HTR-8/SVneo (cell line): ENCODE results near the gene TENT4A.
"Not testable (repeated sequence)": the region's sequence is repeated elsewhere in the genome, so short reads cannot be mapped to it uniquely, and the experiment has no call there.

ENCODE experiments used
- DNase-seq: peaks from one replicate; pipeline ENCODE4 v3.0.0; 2011; ENCODE audit warnings: low spot score, mixed read lengths; ENCODE audit not compliant: insufficient read length
- FAIRE-seq: peaks from 2 replicates; lab custom pipeline; 2011; peaks lifted over from hg19 to GRCh38; lab: Jason Lieb, UNC

Gene TENT4A

GRCh38 chr5:6713274-6714225 lies at the start of gene TENT4A:
Gene TENT4A (plus strand): TSS chr5:6713432. CDS start chr5:6713984, 552 bp downstream.
- FAIRE-seq = no peak
- DNase-seq = no peak

- FAIRE-seq = peak; percentile 77
- DNase-seq = no peak
Observed at GRCh38 chr5:6666762-6667161, 46.5 kb upstream of the TENT4A start.

GRCh38 chr5:6667648-6668047 lies 45.6 kb upstream of the TENT4A start:
- DNase-seq (no peak), FAIRE-seq (no peak)

GRCh38 chr5:6668717-6669116 lies 44.5 kb upstream of the TENT4A start:
- not testable (repeated sequence) for FAIRE-seq, DNase-seq

GRCh38 chr5:6673031-6673430 lies 40.2 kb upstream of the TENT4A start:
- FAIRE-seq = no peak
- no peak for DNase-seq

GRCh38 chr5:6673963-6674362 lies 39.3 kb upstream of the TENT4A start:
- no peak for FAIRE-seq
- DNase-seq = no peak

GRCh38 chr5:6674421-6674820 lies 38.8 kb upstream of the TENT4A start:
- DNase-seq (no peak), FAIRE-seq (peak; percentile 20)

GRCh38 chr5:6674886-6675285 lies 38.3 kb upstream of the TENT4A start:
- DNase-seq (no peak), FAIRE-seq (no peak)

- DNase-seq = no peak
Observed at GRCh38 chr5:6675784-6676491, 37.3 kb upstream of the TENT4A start.

GRCh38 chr5:6676702-6677101 lies 36.5 kb upstream of the TENT4A start:
- FAIRE-seq (no peak), DNase-seq (no peak)

More at GRCh38 chr5:6675784-6676491, 37.3 kb upstream of the TENT4A start:
- no peak for FAIRE-seq

- FAIRE-seq = no peak
- no peak for DNase-seq
Observed at GRCh38 chr5:6678385-6678784, 34.8 kb upstream of the TENT4A start.

- no peak for DNase-seq
- no peak for FAIRE-seq
Observed at GRCh38 chr5:6680922-6681321, 32.3 kb upstream of the TENT4A start.

GRCh38 chr5:6681682-6682081 lies 31.6 kb upstream of the TENT4A start:
- FAIRE-seq = peak; percentile 95

GRCh38 chr5:6682239-6682638 lies 31.0 kb upstream of the TENT4A start:
- no peak for DNase-seq
- FAIRE-seq = no peak

More at GRCh38 chr5:6681682-6682081, 31.6 kb upstream of the TENT4A start:
- no peak for DNase-seq

- FAIRE-seq (no peak), DNase-seq (no peak)
Observed at GRCh38 chr5:6683241-6683640, 30.0 kb upstream of the TENT4A start.

- no peak for FAIRE-seq
- DNase-seq = no peak
Observed at GRCh38 chr5:6684075-6684474, 29.2 kb upstream of the TENT4A start.

- FAIRE-seq = no peak
Observed at GRCh38 chr5:6686501-6686900, 26.7 kb upstream of the TENT4A start.

GRCh38 chr5:6686915-6687409 lies 26.3 kb upstream of the TENT4A start:
- DNase-seq = peak; percentile 50
- FAIRE-seq = peak; percentile 36

More at GRCh38 chr5:6686501-6686900, 26.7 kb upstream of the TENT4A start:
- no peak for DNase-seq

GRCh38 chr5:6687505-6687904 lies 25.7 kb upstream of the TENT4A start:
- no peak for DNase-seq
- peak; percentile 80 for FAIRE-seq

GRCh38 chr5:6692906-6693305 lies 20.3 kb upstream of the TENT4A start:
- no peak for FAIRE-seq
- no peak for DNase-seq

GRCh38 chr5:6698696-6699095 lies 14.5 kb upstream of the TENT4A start:
- no peak for DNase-seq
- no peak for FAIRE-seq
